GM19240 (cell line): ENCODE results near the gene PTH1R.
"Not testable (repeated sequence)": the region's sequence is repeated elsewhere in the genome, so short reads cannot be mapped to it uniquely, and the experiment has no call there.

Experiments
- DNase-seq: peaks from one replicate; pipeline ENCODE4 v3.0.0; 2011; ENCODE audit warnings: low spot score; ENCODE audit not compliant: insufficient read length

Gene PTH1R

GRCh38 chr3:46910166-46910760, 32.7 kb downstream of the PTH1R start:
- no peak for DNase-seq

GRCh38 chr3:46910914-46911313, 33.4 kb downstream of the PTH1R start:
- DNase-seq = not testable (repeated sequence)

GRCh38 chr3:46912986-46913385, 35.5 kb downstream of the PTH1R start:
- no peak for DNase-seq

GRCh38 chr3:46913644-46914043, 36.1 kb downstream of the PTH1R start:
- DNase-seq = no peak

GRCh38 chr3:46914849-46915248, 37.3 kb downstream of the PTH1R start:
- no peak for DNase-seq

- DNase-seq = no peak
Observed at GRCh38 chr3:46915297-46915822, 37.8 kb downstream of the PTH1R start.

- no peak for DNase-seq
Observed at GRCh38 chr3:46916278-46916677, 38.8 kb downstream of the PTH1R start.

GRCh38 chr3:46916799-46917198, 39.3 kb downstream of the PTH1R start:
- no peak for DNase-seq

- DNase-seq = no peak
Observed at GRCh38 chr3:46917257-46917656, 39.7 kb downstream of the PTH1R start.

GRCh38 chr3:46918202-46918601, 40.7 kb downstream of the PTH1R start:
- DNase-seq = no peak

- no peak for DNase-seq
Observed at GRCh38 chr3:46918634-46919033, 41.1 kb downstream of the PTH1R start.

GRCh38 chr3:46921041-46921440, 43.5 kb downstream of the PTH1R start:
- DNase-seq = no peak

GRCh38 chr3:46921871-46922271, 44.4 kb downstream of the PTH1R start:
- no peak for DNase-seq

- DNase-seq = no peak
Observed at GRCh38 chr3:46922426-46922825, 44.9 kb downstream of the PTH1R start.

GRCh38 chr3:46922871-46923558, 45.5 kb downstream of the PTH1R start:
- DNase-seq = no peak

- no peak for DNase-seq
Observed at GRCh38 chr3:46923559-46924350, 46.2 kb downstream of the PTH1R start.

GRCh38 chr3:46924921-46925584, 47.5 kb downstream of the PTH1R start:
- no peak for DNase-seq

GRCh38 chr3:46925585-46925934, 48.0 kb downstream of the PTH1R start:
- no peak for DNase-seq

- DNase-seq = no peak
Observed at GRCh38 chr3:46926039-46926438, 48.5 kb downstream of the PTH1R start.

- no peak for DNase-seq
Observed at GRCh38 chr3:46926447-46926846, 48.9 kb downstream of the PTH1R start.

- peak; percentile 77 for DNase-seq
Observed at GRCh38 chr3:46926871-46927717, 49.6 kb downstream of the PTH1R start.
